Activated CD4-positive, alpha-beta T cell treated with anti-CD3 and anti-CD28 coated beads, Interleukin-2, amount 10 ng/mL, durations not matched to agents 7 days and 5 days (primary cell): ENCODE measurements around the gene MISP. TPM values are rescaled to one million over a fixed set of nuclear protein-coding genes. Genes with fewer than 3 reads are reported as not detected.
"Not testable (repeated sequence)": the region's sequence is repeated elsewhere in the genome, so short reads cannot be mapped to it uniquely, and the experiment has no call there.

ENCODE experiments used
- CTCF ChIA-PET: fragments of 350-600 bp; sonication (Branson Sonifier 250); formaldehyde crosslinking; loops from one replicate; lab custom pipeline; 2021; ENCODE audit warnings: antibody characterized with exemption; lab: Charles Lee
- POLR2A ChIA-PET: fragments of 350-600 bp; sonication (Branson Sonifier 250); formaldehyde crosslinking; loops from one replicate; lab custom pipeline; 2021; ENCODE audit warnings: antibody characterized with exemption; lab: Charles Lee
- DNase-seq: peaks from one replicate; pipeline ENCODE4 v3.0.0-alpha.2; 2020
- H3K27ac Mint-ChIP-seq: one replicate; pipeline ENCODE4 v1.8.0; 2021; ENCODE audit warnings: mild to moderate bottlenecking, moderate library complexity, mixed read lengths
- H3K27me3 Mint-ChIP-seq: one replicate; pipeline ENCODE4 v1.8.0; 2021; ENCODE audit warnings: mixed read lengths
- H3K36me3 Mint-ChIP-seq: one replicate; pipeline ENCODE4 v1.8.0; 2021; ENCODE audit warnings: low read depth, mixed read lengths
- H3K4me1 Mint-ChIP-seq: one replicate; pipeline ENCODE4 v1.8.0; 2021; ENCODE audit warnings: mixed read lengths
- H3K4me3 Mint-ChIP-seq: one replicate; pipeline ENCODE4 v1.8.0; 2021; ENCODE audit warnings: mild to moderate bottlenecking, moderate library complexity, mixed read lengths
- H3K9me3 Mint-ChIP-seq: one replicate; pipeline ENCODE4 v1.8.0; 2021; ENCODE audit warnings: mixed read lengths
- total RNA-seq, 2 experiments: library from RNA; stranded (reverse); gene quantifications; one replicate each; pipeline ENCODE4 v1.2.3, GENCODE V29; 2021

The MISP gene
- total RNA-seq = not detected

- ChIA-PET CTCF (no interaction called here), POLR2A (no interaction called here)
- Mint-ChIP-seq H3K27ac (no peak within 1 kb of the TSS), H3K27me3 (no peaks in the 10 kb centered on the region), H3K4me1 (no peaks in the 10 kb centered on the region), H3K4me3 (no peak within 1 kb of the TSS), H3K9me3 (no peaks in the 10 kb centered on the region), H3K36me3 (no peaks in the 10 kb centered on the region)
- no peak for DNase-seq
These were observed at the start of gene MISP for GRCh38 chr19:750640-751423. MISP (plus strand) TSS chr19:751112; CDS start chr19:756947, 5,835 bp downstream.

GRCh38 chr19:702847-703246 lies 48.1 kb upstream of the MISP start:
- POLR2A ChIA-PET, H3K4me3 Mint-ChIP-seq: not testable (repeated sequence)

GRCh38 chr19:703329-703650 lies 47.6 kb upstream of the MISP start:
- H3K27me3 Mint-ChIP-seq = peaks cover 23% of the 10 kb centered on the region
- no peaks in the 10 kb centered on the region for H3K36me3 Mint-ChIP-seq
- ChIA-PET POLR2A (no interaction called here), CTCF (interaction anchor here (1.2 to 1.5 kb wide), 2 partner anchors 23 to 31 kb away, joined by 3 to 4 read pairs; no protein-coding TSS in a partner anchor)
- no peak overlapping the region for H3K4me3 Mint-ChIP-seq
- H3K9me3 Mint-ChIP-seq = no peaks in the 10 kb centered on the region
- H3K4me1 Mint-ChIP-seq = peaks cover 16% of the 10 kb centered on the region
- DNase-seq = no peak
- H3K27ac Mint-ChIP-seq = no peak overlapping the region

More at GRCh38 chr19:702847-703246, 48.1 kb upstream of the MISP start:
- H3K27me3 Mint-ChIP-seq = peaks cover 19% of the 10 kb centered on the region
- not testable (repeated sequence) for H3K27ac Mint-ChIP-seq, DNase-seq, H3K36me3 Mint-ChIP-seq, H3K9me3 Mint-ChIP-seq
- peaks cover 16% of the 10 kb centered on the region for H3K4me1 Mint-ChIP-seq
- CTCF ChIA-PET = interaction anchor here (0.7 to 1.5 kb wide), 3 partner anchors 22 to 141 kb away, joined by 3 to 4 read pairs (median 3); no protein-coding TSS in a partner anchor

GRCh38 chr19:703651-704446 lies 47.1 kb upstream of the MISP start:
- ChIA-PET POLR2A (no interaction called here), CTCF (interaction anchor here (1.2 to 1.5 kb wide), 2 partner anchors 23 to 30 kb away, joined by 3 to 4 read pairs; no protein-coding TSS in a partner anchor)
- H3K36me3 Mint-ChIP-seq = no peaks in the 10 kb centered on the region
- no peaks in the 10 kb centered on the region for H3K9me3 Mint-ChIP-seq
- H3K4me1 Mint-ChIP-seq = peaks cover 16% of the 10 kb centered on the region
- H3K27ac Mint-ChIP-seq = no peak overlapping the region
- H3K4me3 Mint-ChIP-seq = no peak overlapping the region
- peak; percentile 64 for DNase-seq
- H3K27me3 Mint-ChIP-seq = peaks cover 23% of the 10 kb centered on the region

- H3K36me3 Mint-ChIP-seq = no peaks in the 10 kb centered on the region
- H3K9me3 Mint-ChIP-seq = no peaks in the 10 kb centered on the region
- H3K27ac Mint-ChIP-seq = no peak overlapping the region
- POLR2A ChIA-PET = no interaction called here
- peaks cover 16% of the 10 kb centered on the region for H3K4me1 Mint-ChIP-seq
- CTCF ChIA-PET = no interaction called here
- H3K4me3 Mint-ChIP-seq = no peak overlapping the region
- H3K27me3 Mint-ChIP-seq = peaks cover 23% of the 10 kb centered on the region
- DNase-seq = no peak
These were observed 46.5 kb upstream of the MISP start for GRCh38 chr19:704447-704741.

GRCh38 chr19:708154-709143 lies 42.5 kb upstream of the MISP start, which contains the start of gene PALM:
PALM (plus strand) TSS chr19:708935; CDS start chr19:709147, 212 bp downstream.
- H3K27me3 Mint-ChIP-seq = peaks cover 18% of the 10 kb centered on the region
- ChIA-PET CTCF (interaction anchor here (0.7 kb wide), 1 partner anchor 167 kb away, joined by 3 read pairs; no protein-coding TSS in a partner anchor), POLR2A (no interaction called here)
- no peak within 1 kb of the TSS for H3K4me3 Mint-ChIP-seq
- H3K27ac Mint-ChIP-seq = no peak within 1 kb of the TSS
- H3K36me3 Mint-ChIP-seq = no peaks in the 10 kb centered on the region
- no peak for DNase-seq
- H3K4me1 Mint-ChIP-seq = peaks cover 7% of the 10 kb centered on the region
- H3K9me3 Mint-ChIP-seq = no peaks in the 10 kb centered on the region

GRCh38 chr19:709196-709964 lies 41.5 kb upstream of the MISP start:
- H3K9me3 Mint-ChIP-seq = no peaks in the 10 kb centered on the region
- ChIA-PET POLR2A (no interaction called here), CTCF (no interaction called here)
- DNase-seq = no peak
- H3K36me3 Mint-ChIP-seq = no peaks in the 10 kb centered on the region
- no peaks in the 10 kb centered on the region for H3K4me1 Mint-ChIP-seq
- H3K4me3 Mint-ChIP-seq = no peak overlapping the region
- no peak overlapping the region for H3K27ac Mint-ChIP-seq
- H3K27me3 Mint-ChIP-seq = peaks cover 18% of the 10 kb centered on the region

GRCh38 chr19:709965-710571 lies 40.8 kb upstream of the MISP start:
- H3K27me3 Mint-ChIP-seq = peaks cover 18% of the 10 kb centered on the region
- H3K9me3 Mint-ChIP-seq = no peaks in the 10 kb centered on the region
- no peak overlapping the region for H3K27ac Mint-ChIP-seq
- H3K36me3 Mint-ChIP-seq = no peaks in the 10 kb centered on the region
- ChIA-PET POLR2A (no interaction called here), CTCF (no interaction called here)
- no peaks in the 10 kb centered on the region for H3K4me1 Mint-ChIP-seq
- no peak for DNase-seq
- H3K4me3 Mint-ChIP-seq = no peak overlapping the region

- peaks cover 14% of the 10 kb centered on the region for H3K27me3 Mint-ChIP-seq
- ChIA-PET POLR2A (no interaction called here), CTCF (no interaction called here)
- no peak for DNase-seq
- H3K36me3 Mint-ChIP-seq = no peaks in the 10 kb centered on the region
- H3K4me3 Mint-ChIP-seq = no peak overlapping the region
- peaks cover 6% of the 10 kb centered on the region for H3K9me3 Mint-ChIP-seq
- no peak overlapping the region for H3K27ac Mint-ChIP-seq
- H3K4me1 Mint-ChIP-seq = no peaks in the 10 kb centered on the region
These were observed 40.1 kb upstream of the MISP start for GRCh38 chr19:710767-711166.

- H3K4me1 Mint-ChIP-seq = no peaks in the 10 kb centered on the region
- no peak for DNase-seq
- peaks cover 7% of the 10 kb centered on the region for H3K9me3 Mint-ChIP-seq
- no peak overlapping the region for H3K27ac Mint-ChIP-seq
- no peaks in the 10 kb centered on the region for H3K36me3 Mint-ChIP-seq
- H3K4me3 Mint-ChIP-seq = no peak overlapping the region
- H3K27me3 Mint-ChIP-seq = peaks cover 14% of the 10 kb centered on the region
- CTCF ChIA-PET = no interaction called here
- POLR2A ChIA-PET = no interaction called here
These were observed 39.7 kb upstream of the MISP start for GRCh38 chr19:711254-711653.

- Mint-ChIP-seq H3K4me3 (no peak overlapping the region), H3K27ac (no peak overlapping the region), H3K4me1 (no peaks in the 10 kb centered on the region), H3K27me3 (no peaks in the 10 kb centered on the region), H3K9me3 (peaks cover 7% of the 10 kb centered on the region), H3K36me3 (no peaks in the 10 kb centered on the region)
- no peak for DNase-seq
- CTCF ChIA-PET = no interaction called here
- POLR2A ChIA-PET = no interaction called here
These were observed 35.6 kb upstream of the MISP start for GRCh38 chr19:715347-715746.
